Measurements from ENCODE around the gene AGPAT3.

Gene AGPAT3

DNA sequence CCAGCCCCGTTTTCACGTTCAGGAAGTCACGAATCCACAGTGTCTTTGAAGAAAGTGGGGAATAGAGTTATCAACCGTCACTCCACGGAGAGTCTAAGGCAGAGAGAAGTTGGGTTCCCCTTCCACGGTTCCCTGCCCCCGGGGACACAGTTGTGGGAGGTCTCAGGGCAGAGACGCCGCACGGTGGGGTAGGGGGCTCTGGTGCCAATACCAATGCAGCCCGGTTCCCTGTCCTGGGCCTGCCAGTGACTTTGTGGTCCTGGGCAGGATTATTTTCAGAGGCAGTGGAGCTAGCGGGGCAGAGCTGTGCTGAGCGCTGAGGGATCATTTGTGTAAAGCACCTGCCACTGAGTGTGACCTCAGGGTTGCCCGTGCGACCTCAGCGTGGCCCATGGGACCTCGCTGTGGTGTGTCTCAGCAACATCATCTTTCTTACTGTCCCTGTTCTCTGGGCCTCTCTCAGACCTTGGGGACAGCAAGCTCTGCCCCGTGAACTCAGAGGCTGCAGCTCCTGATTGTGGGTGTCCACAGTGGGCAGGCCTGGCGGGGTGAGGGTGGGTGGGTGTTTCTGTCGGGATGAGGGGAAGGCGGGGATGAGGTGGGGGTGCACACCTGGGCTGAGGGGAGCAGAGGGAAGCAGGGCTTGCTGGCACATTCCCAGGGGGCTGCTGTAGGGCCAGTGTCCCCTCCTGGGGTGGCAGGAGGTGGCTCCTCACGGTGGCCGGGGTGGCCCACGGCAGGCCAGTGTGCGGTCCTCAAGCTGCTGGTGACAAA is 65.2 kb downstream of the AGPAT3 start:
- Histone ChIP-seq H3K4me3 (ENCODE audit: low read depth in 1 of 2, low read length in 2 of 2) (no peak overlapping the region), H3K36me3 (ENCODE audit: insufficient read depth, low read length) (no peaks in the 10 kb centered on the region), H3K9me3 (ENCODE audit: low read length) (no peaks in the 10 kb centered on the region), H3K9ac (ENCODE audit: low read length) (no peak overlapping the region), H3K4me1 (ENCODE audit: insufficient read depth, low read length) (no peaks in the 10 kb centered on the region), H3K27me3 (ENCODE audit: control insufficient read depth in 1 of 2, insufficient read depth in 2 of 2, low read length in 2 of 2) (no peaks in the 10 kb centered on the region), H3K27ac (ENCODE audit: low read depth, low read length) (no peak overlapping the region)

DNA sequence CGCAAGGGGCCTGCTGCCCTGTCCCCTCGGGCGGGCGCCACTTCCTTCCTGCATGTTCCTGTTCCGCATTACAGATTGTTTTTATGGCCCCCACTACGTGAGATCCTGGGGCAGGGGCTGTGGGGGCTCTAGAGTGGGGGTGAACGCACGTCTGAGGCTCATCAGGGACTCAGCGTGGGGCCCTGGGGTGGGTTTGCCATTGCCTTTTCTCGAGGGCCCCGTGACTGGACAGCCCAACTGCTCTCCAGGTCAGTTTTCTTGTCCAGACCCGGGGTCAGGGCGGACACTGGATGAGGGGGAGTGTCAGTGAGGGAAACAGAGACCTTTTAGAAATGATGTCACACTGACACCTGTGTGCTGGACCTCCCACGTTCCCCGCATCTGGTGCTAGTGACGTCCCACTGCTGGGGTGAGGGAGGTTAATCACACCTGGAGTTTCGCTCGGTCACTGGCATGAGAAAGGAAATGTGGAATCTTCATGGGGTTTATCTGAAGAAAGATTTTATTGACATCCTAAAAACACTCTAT is 65.9 kb downstream of the AGPAT3 start:
- no peak overlapping the region for H3K4me3 ChIP-seq (ENCODE audit: low read depth in 1 of 2, low read length in 2 of 2)
- no peak overlapping the region for H3K27ac ChIP-seq (ENCODE audit: low read depth, low read length)
- no peak overlapping the region for H3K9ac ChIP-seq (ENCODE audit: low read length)
- no peaks in the 10 kb centered on the region for H3K4me1 ChIP-seq (ENCODE audit: insufficient read depth, low read length)
- H3K36me3 ChIP-seq (ENCODE audit: insufficient read depth, low read length), result no peaks in the 10 kb centered on the region
- no peaks in the 10 kb centered on the region for H3K9me3 ChIP-seq (ENCODE audit: low read length)
- H3K27me3 ChIP-seq (ENCODE audit: control insufficient read depth in 1 of 2, insufficient read depth in 2 of 2, low read length in 2 of 2), result no peaks in the 10 kb centered on the region

DNA sequence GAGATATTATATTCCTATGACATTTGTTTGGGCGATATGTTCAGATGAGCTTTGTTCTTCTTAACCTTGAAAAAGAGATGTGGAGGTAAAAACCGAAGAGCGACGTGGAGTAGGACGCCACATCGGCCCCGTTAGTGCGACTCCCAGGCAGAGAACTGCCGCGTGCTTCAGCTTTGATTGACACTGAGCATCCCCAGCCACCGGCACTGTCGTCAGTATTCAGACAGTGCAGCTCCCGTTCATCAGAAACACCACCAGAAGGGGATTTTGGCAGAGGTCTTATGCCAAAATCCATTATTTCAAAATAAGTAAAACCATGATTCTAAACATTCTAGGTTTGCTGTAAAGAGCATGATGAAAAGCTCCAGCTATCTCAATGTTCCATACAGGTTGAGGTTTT is 66.5 kb downstream of the AGPAT3 start:
- Histone ChIP-seq H3K27ac (ENCODE audit: low read depth, low read length) (no peak overlapping the region), H3K9ac (ENCODE audit: low read length) (no peak overlapping the region), H3K27me3 (ENCODE audit: control insufficient read depth in 1 of 2, insufficient read depth in 2 of 2, low read length in 2 of 2) (no peaks in the 10 kb centered on the region), H3K36me3 (ENCODE audit: insufficient read depth, low read length) (no peaks in the 10 kb centered on the region), H3K9me3 (ENCODE audit: low read length) (no peaks in the 10 kb centered on the region), H3K4me1 (ENCODE audit: insufficient read depth, low read length) (peaks cover under 1% of the 10 kb centered on the region), H3K4me3 (ENCODE audit: low read depth in 1 of 2, low read length in 2 of 2) (no peak overlapping the region)

DNA sequence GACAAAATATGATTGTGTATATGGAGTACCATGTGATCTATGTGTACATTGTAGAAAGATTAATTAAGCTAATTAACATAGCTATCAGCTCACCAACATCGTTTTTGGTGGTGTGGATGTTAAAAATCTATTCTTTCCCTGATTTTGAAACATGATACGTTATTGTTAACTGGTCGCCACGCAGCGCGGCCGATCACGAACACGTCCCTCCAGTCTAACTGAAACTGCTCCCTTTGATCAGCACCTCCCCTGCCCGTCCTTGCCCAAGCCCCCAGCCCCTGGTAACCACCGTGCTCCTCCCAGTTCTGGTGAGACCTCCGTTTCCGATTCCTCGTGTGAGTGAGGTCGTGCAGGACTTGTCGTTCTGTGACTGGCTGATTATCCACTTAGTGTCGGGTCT is 67.0 kb downstream of the AGPAT3 start:
- Histone ChIP-seq H3K4me3 (ENCODE audit: low read depth in 1 of 2, low read length in 2 of 2) (no peak overlapping the region), H3K4me1 (ENCODE audit: insufficient read depth, low read length) (peaks cover 6% of the 10 kb centered on the region)

DNA sequence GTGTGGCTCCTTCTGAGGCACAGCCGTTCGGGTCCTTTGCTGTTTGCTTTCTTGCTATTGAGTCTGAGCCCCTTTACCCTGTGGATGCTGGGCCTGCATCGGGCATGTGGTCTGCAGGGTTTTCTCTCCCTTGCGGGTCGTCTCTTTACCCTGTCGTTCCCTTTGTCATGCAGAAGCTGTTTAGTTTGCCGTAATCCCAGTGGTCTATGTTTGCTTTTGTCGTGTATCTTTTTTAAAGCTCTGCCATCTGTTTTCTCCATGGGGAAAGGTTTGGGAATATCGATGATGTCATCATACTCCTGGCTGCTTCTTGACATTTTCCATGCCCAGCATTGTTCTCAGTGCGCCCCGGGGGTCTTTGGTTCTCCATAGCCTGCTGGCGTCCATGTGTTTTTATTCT is 68.2 kb downstream of the AGPAT3 start:
- no peaks in the 10 kb centered on the region for H3K9me3 ChIP-seq (ENCODE audit: low read length)
- peaks cover 6% of the 10 kb centered on the region for H3K4me1 ChIP-seq (ENCODE audit: insufficient read depth, low read length)
- H3K27ac ChIP-seq (ENCODE audit: low read depth, low read length), result no peak overlapping the region
- H3K4me3 ChIP-seq (ENCODE audit: low read depth in 1 of 2, low read length in 2 of 2), result no peak overlapping the region
- H3K9ac ChIP-seq (ENCODE audit: low read length), result no peak overlapping the region
- no peaks in the 10 kb centered on the region for H3K36me3 ChIP-seq (ENCODE audit: insufficient read depth, low read length)
- no peaks in the 10 kb centered on the region for H3K27me3 ChIP-seq (ENCODE audit: control insufficient read depth in 1 of 2, insufficient read depth in 2 of 2, low read length in 2 of 2)

More for the DNA sequence above, 67.0 kb downstream of the AGPAT3 start:
- Histone ChIP-seq H3K9ac (ENCODE audit: low read length) (no peak overlapping the region), H3K9me3 (ENCODE audit: low read length) (no peaks in the 10 kb centered on the region), H3K27ac (ENCODE audit: low read depth, low read length) (no peak overlapping the region), H3K27me3 (ENCODE audit: control insufficient read depth in 1 of 2, insufficient read depth in 2 of 2, low read length in 2 of 2) (no peaks in the 10 kb centered on the region), H3K36me3 (ENCODE audit: insufficient read depth, low read length) (no peaks in the 10 kb centered on the region)

DNA sequence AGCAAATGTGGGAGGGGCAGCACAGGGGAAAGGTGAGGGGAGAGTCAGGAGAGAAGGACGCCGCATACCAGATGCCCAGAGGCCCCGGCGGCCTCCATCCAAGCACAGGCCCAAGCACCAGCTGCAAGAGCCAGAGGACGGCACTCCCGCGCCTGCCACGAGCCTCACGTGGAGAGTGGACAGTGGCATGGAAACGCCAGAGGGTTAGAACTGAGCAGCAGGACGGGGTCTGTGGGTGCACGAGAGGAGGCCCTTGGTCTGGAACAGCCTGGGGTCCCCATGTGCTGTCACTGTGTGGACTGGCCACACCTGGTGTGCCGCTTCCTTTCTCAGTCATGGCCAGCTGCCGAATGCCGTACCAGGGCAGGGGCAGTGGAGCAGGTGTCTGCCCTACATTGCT is 68.7 kb downstream of the AGPAT3 start:
- Histone ChIP-seq H3K4me3 (ENCODE audit: low read depth in 1 of 2, low read length in 2 of 2) (no peak overlapping the region), H3K36me3 (ENCODE audit: insufficient read depth, low read length) (no peaks in the 10 kb centered on the region), H3K4me1 (ENCODE audit: insufficient read depth, low read length) (peaks cover 7% of the 10 kb centered on the region), H3K9ac (ENCODE audit: low read length) (no peak overlapping the region), H3K27me3 (ENCODE audit: control insufficient read depth in 1 of 2, insufficient read depth in 2 of 2, low read length in 2 of 2) (no peaks in the 10 kb centered on the region), H3K27ac (ENCODE audit: low read depth, low read length) (no peak overlapping the region), H3K9me3 (ENCODE audit: low read length) (no peaks in the 10 kb centered on the region)

DNA sequence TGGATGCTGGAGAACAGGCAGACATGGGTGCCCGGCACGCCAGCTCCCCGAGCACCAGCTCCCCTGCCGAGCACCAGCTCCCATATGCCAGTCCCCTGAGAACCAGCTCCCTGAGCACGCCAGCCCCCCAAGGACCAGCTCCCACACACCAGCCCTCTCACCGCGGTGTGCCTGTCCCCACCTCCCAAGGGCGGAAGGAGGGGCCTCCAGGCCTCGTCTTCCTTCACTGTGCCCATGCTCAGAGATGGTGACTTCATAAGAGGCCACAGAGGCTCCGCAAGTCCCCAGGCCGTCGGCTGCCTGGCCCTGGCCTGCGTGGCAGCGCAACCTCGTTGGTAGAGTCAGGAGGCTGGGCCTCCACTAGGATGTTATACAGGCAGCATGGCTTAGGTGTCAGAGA is 69.1 kb downstream of the AGPAT3 start:
- Histone ChIP-seq H3K36me3 (ENCODE audit: insufficient read depth, low read length) (no peaks in the 10 kb centered on the region), H3K9me3 (ENCODE audit: low read length) (no peaks in the 10 kb centered on the region)

DNA sequence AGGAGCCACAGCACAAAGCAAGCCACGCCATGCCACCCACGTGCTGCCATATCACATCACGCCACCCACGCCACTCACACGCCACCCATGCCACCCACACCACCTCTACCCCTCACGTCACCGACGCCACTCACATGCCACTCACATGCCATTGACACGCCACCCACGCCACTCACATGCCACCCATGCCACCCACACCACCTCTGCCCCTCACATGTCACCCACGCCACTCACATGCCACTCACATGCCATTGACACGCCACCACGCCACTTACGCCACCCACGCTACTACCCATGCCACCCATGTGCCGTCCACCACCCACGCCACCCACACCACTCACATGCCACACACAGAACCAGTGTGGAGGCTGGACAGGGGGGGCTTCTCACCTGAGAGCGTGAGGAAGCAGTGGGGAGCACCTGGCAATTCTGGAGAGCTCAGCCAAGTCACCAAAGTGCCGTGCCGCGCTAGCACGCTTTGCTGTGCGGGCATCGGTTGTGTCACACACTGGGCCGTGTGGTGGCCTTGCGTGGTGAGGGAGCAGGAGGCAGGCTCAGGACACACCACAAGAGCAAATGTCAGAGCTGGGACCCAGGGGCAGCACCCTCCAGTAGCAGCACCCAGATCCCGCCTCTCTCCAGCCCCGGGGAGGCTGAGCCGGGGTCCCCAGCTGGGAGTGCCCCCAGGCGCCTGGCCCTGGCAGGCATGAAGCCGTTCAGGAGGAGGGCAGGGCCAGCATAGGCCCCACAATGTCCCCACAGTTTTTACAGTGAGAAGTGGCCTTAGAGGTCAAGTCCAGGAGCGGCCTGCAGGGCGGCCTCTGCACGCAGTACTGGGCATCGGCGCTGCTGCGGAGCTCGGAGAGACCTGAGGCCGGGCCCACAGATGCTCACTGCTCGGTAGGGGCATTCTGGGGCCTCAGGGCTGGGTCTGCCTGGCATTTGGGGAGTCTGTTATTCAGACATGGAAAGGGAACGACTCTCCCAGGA is 70.0 kb downstream of the AGPAT3 start:
- no peaks in the 10 kb centered on the region for H3K36me3 ChIP-seq (ENCODE audit: insufficient read depth, low read length)
- no peak overlapping the region for H3K27ac ChIP-seq (ENCODE audit: low read depth, low read length)

More for the DNA sequence above, 69.1 kb downstream of the AGPAT3 start:
- Histone ChIP-seq H3K4me1 (ENCODE audit: insufficient read depth, low read length) (peaks cover 12% of the 10 kb centered on the region), H3K27ac (ENCODE audit: low read depth, low read length) (no peak overlapping the region), H3K27me3 (ENCODE audit: control insufficient read depth in 1 of 2, insufficient read depth in 2 of 2, low read length in 2 of 2) (no peaks in the 10 kb centered on the region), H3K4me3 (ENCODE audit: low read depth in 1 of 2, low read length in 2 of 2) (no peak overlapping the region), H3K9ac (ENCODE audit: low read length) (no peak overlapping the region)

DNA sequence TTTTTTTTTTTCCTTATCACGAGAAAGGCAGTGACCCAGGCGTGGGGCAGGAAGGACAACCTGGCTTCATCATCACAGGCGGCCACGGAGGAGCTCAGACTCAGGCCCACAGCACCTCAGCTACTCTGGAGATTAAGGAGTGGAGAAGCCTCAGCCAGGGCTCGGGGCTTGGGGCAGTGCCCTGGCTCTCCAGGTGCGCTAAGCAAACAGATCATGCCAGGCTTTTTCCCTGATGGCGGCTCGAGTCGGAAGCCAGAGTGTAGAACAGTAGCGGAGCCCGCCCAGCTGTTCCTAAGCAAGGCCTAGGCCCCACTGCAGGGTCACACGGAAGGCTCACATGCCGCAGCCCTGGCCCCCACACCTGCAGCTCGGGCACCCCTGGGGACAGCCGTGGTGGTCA is 70.7 kb downstream of the AGPAT3 start:
- no peak overlapping the region for H3K27ac ChIP-seq (ENCODE audit: low read depth, low read length)
- no peak overlapping the region for H3K4me3 ChIP-seq (ENCODE audit: low read depth in 1 of 2, low read length in 2 of 2)
- peaks cover 12% of the 10 kb centered on the region for H3K4me1 ChIP-seq (ENCODE audit: insufficient read depth, low read length)
- H3K9me3 ChIP-seq (ENCODE audit: low read length), result no peaks in the 10 kb centered on the region
- H3K27me3 ChIP-seq (ENCODE audit: control insufficient read depth in 1 of 2, insufficient read depth in 2 of 2, low read length in 2 of 2), result no peaks in the 10 kb centered on the region
- no peaks in the 10 kb centered on the region for H3K36me3 ChIP-seq (ENCODE audit: insufficient read depth, low read length)
- no peak overlapping the region for H3K9ac ChIP-seq (ENCODE audit: low read length)

More for the DNA sequence above, 70.0 kb downstream of the AGPAT3 start:
- H3K9me3 ChIP-seq (ENCODE audit: low read length), result no peaks in the 10 kb centered on the region
- H3K4me1 ChIP-seq (ENCODE audit: insufficient read depth, low read length), result peaks cover 12% of the 10 kb centered on the region
- no peak overlapping the region for H3K9ac ChIP-seq (ENCODE audit: low read length)
- H3K27me3 ChIP-seq (ENCODE audit: control insufficient read depth in 1 of 2, insufficient read depth in 2 of 2, low read length in 2 of 2), result no peaks in the 10 kb centered on the region
- no peak overlapping the region for H3K4me3 ChIP-seq (ENCODE audit: low read depth in 1 of 2, low read length in 2 of 2)

DNA sequence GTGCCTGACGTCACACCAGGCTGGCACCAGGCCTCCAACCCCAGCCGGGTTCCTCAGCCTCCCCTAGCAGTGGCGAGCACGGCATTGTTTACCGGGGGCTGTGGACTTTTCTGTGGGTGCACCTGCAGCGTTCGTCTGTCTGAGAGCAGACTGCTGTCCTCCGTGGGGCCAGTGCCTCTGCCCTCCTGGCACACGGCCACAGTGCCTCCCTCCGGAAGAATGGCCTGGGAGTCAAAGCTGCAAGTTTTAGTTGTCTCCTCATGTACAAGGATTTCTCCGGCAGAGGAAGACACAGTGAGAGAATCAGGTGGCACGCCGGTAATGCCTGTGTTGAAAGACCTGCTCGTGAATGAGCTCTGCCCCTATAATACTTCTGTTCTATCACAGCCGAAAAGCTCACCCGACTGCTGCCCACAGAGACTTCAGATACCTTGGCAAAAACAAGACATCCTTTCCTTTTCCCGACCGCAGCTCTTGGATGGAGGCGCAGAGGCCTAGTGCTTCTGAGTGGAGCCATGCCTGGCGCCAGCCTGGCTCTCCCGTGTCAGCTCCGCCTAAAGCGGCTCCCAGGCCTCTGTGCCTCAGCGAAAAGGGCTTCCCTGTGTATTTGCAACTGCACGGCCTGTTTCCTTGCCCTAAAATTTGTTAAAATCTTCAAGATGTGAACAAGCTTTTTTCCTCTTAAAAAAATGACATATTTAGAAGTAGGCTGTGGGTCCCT is 71.4 kb downstream of the AGPAT3 start:
- Histone ChIP-seq H3K9me3 (ENCODE audit: low read length) (no peaks in the 10 kb centered on the region), H3K27me3 (ENCODE audit: control insufficient read depth in 1 of 2, insufficient read depth in 2 of 2, low read length in 2 of 2) (no peaks in the 10 kb centered on the region), H3K9ac (ENCODE audit: low read length) (no peak overlapping the region), H3K4me3 (ENCODE audit: low read depth in 1 of 2, low read length in 2 of 2) (no peak overlapping the region), H3K4me1 (ENCODE audit: insufficient read depth, low read length) (peaks cover 12% of the 10 kb centered on the region), H3K27ac (ENCODE audit: low read depth, low read length) (peak overlapping the region; percentile 27), H3K36me3 (ENCODE audit: insufficient read depth, low read length) (no peaks in the 10 kb centered on the region)
